GM21737 (cell line): ENCODE measurements around the gene ZCCHC14.

Source experiments
- ATAC-seq: cut with Tn5 transposase; IDR thresholded peaks from one replicate; pipeline ENCODE4 v1.9.1; 2021; ENCODE audit warnings: mild to moderate bottlenecking, moderate library complexity; ENCODE audit not compliant: unreplicated experiment

The ZCCHC14 gene

GRCh38 chr16:87459833-87460232, 33.0 kb downstream of the ZCCHC14 start:
- no peak for ATAC-seq

- no peak for ATAC-seq
Measured at GRCh38 chr16:87459027-87459426, 33.8 kb downstream of the ZCCHC14 start.

GRCh38 chr16:87458424-87458915, 34.4 kb downstream of the ZCCHC14 start:
- no peak for ATAC-seq

GRCh38 chr16:87457709-87458423, 35.0 kb downstream of the ZCCHC14 start:
- no peak for ATAC-seq

GRCh38 chr16:87457061-87457611, 35.7 kb downstream of the ZCCHC14 start:
- no peak for ATAC-seq

GRCh38 chr16:87454391-87454790, 38.4 kb downstream of the ZCCHC14 start:
- ATAC-seq: no peak

- no peak for ATAC-seq
Measured at GRCh38 chr16:87453326-87453725, 39.5 kb downstream of the ZCCHC14 start.

GRCh38 chr16:87451563-87452210, 41.1 kb downstream of the ZCCHC14 start:
- no peak for ATAC-seq

- ATAC-seq: no peak
Measured at GRCh38 chr16:87448866-87449265, 44.0 kb downstream of the ZCCHC14 start.

- no peak for ATAC-seq
Measured at GRCh38 chr16:87447323-87447722, 45.5 kb downstream of the ZCCHC14 start.

GRCh38 chr16:87446479-87446878, 46.3 kb downstream of the ZCCHC14 start:
- no peak for ATAC-seq

- no peak for ATAC-seq
Measured at GRCh38 chr16:87445486-87445885, 47.3 kb downstream of the ZCCHC14 start.

GRCh38 chr16:87443964-87444363, 48.9 kb downstream of the ZCCHC14 start:
- no peak for ATAC-seq

GRCh38 chr16:87443016-87443415, 49.8 kb downstream of the ZCCHC14 start:
- no peak for ATAC-seq

- no peak for ATAC-seq
Measured at GRCh38 chr16:87442581-87442966, 50.2 kb downstream of the ZCCHC14 start.

- no peak for ATAC-seq
Measured at GRCh38 chr16:87441886-87442580, 50.8 kb downstream of the ZCCHC14 start.

GRCh38 chr16:87439926-87440325, 52.9 kb downstream of the ZCCHC14 start:
- ATAC-seq: no peak

- no peak for ATAC-seq
Measured at GRCh38 chr16:87438611-87438985, 54.2 kb downstream of the ZCCHC14 start.

- no peak for ATAC-seq
Measured at GRCh38 chr16:87437911-87438610, 54.8 kb downstream of the ZCCHC14 start.

- ATAC-seq: no peak
Measured at GRCh38 chr16:87437327-87437726, 55.5 kb downstream of the ZCCHC14 start.
